IPS-18a (cell line): ENCODE results near the gene HNRNPR.
"Not testable (repeated sequence)": the region's sequence is repeated elsewhere in the genome, so short reads cannot be mapped to it uniquely, and the experiment has no call there.

Experiments used
- H3K27ac ChIP-seq: one replicate; pipeline ENCODE4 v1.5.1; 2013; ENCODE audit warnings: low read length
- H3K27me3 ChIP-seq: one replicate; pipeline ENCODE4 v1.6.1; 2013; ENCODE audit warnings: mild to moderate bottlenecking, low read length; ENCODE audit not compliant: control insufficient read depth, insufficient read depth
- H3K36me3 ChIP-seq: one replicate; pipeline ENCODE4 v1.6.1; 2013; ENCODE audit warnings: low read depth, low read length; ENCODE audit not compliant: control insufficient read depth
- H3K4me1 ChIP-seq: one replicate; pipeline ENCODE4 v1.6.1; 2013; ENCODE audit warnings: low read depth, low read length; ENCODE audit not compliant: control insufficient read depth
- H3K4me3 ChIP-seq: one replicate; pipeline ENCODE4 v1.5.1; 2013; ENCODE audit warnings: low read length
- H3K9ac ChIP-seq: one replicate; pipeline ENCODE4 v1.6.1; 2013; ENCODE audit warnings: mild to moderate bottlenecking, low read length, moderate library complexity
- H3K9me3 ChIP-seq: one replicate; pipeline ENCODE4 v1.6.1; 2013; ENCODE audit warnings: low read depth, low read length; ENCODE audit not compliant: control insufficient read depth

The HNRNPR gene

DNA sequence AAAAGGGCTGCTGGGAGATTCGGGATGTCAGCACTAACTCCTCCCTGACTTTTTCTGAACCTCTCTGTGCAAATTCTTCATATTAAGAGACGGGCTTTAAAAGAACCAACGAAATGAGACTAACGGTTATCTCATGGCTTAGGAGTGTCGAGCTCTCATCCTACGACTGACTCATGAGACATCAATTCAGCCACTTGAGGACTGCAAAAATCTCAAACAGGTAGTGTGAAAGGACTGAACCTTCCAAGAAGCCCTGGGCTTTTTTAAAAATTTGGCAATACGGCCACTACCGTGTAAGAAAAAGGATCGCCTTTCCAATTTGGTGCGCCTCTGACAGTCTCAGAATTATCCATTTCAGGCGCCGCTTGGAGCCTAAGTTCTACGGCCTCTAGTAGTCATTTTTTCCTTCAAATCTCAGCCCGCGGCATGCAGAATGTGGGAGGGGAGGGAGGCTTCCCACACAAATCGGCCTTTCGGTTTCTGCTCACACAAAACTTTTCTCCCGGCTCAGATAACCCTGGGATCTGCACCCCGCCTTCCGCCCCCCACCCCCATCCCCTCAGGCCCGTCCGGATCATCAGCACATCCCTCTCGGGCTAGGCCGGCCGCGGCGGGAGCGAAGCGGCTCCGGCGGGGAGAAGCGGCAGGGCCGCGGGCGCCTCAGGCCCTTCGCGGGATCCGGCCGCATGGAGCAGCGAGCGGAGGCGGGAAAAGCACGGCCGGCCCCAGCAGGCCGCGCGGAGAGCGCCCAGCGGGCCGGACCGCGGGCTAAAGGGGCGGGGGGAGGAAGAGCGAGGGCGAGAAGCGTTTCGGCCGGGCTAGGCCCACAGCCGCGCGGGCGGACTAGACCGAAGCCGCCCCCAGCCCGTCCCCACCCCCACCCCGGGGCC, 618 bp downstream of the HNRNPR start:
- Histone ChIP-seq H3K4me3 (peak overlapping the region; percentile 97), H3K27me3 (peaks cover 30% of the 10 kb centered on the region), H3K4me1 (peaks cover 27% of the 10 kb centered on the region), H3K27ac (peak overlapping the region; percentile 66), H3K36me3 (peaks cover 6% of the 10 kb centered on the region), H3K9ac (peak overlapping the region; percentile 97), H3K9me3 (no peaks in the 10 kb centered on the region)

DNA sequence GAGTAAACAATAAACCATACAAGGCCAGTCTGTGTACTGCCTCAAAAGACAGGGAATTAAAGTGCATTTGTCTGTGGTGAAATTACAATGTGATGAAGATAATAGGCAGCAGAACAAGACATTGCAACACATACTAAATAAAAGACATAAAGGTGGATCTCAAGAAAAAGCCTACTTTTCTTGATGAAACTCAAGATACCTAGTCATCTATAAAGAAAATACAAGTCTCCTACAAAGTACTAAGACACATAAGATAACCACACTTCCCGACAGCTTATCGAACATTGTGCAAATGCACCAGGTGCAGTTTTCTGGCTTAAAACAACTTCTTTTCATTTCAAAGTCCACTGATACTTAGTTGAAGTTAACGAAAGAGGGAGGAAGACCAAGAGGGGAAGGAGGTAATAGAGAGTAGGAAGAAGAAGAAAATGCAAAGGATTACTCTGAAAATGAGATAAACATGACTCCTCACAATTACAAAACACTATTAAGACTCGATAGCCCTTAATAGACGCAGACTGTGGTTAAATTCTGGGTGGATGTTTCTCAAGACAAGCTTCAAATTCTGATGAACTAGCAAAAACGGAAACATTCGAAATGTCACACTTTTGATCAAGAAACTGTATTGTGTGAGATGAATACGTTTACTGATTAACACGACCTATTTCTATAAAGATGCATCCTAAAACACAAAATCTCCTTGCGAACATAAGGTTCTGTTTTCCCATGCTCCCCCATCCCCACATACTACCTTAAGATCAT, 2.0 kb downstream of the HNRNPR start:
- no peaks in the 10 kb centered on the region for H3K9me3 ChIP-seq
- peak overlapping the region; percentile 97 for H3K9ac ChIP-seq
- H3K36me3 ChIP-seq: peaks cover 19% of the 10 kb centered on the region
- peak overlapping the region; percentile 97 for H3K4me3 ChIP-seq
- peaks cover 17% of the 10 kb centered on the region for H3K27me3 ChIP-seq
- H3K4me1 ChIP-seq: peaks cover 27% of the 10 kb centered on the region
- H3K27ac ChIP-seq: no peak overlapping the region

DNA sequence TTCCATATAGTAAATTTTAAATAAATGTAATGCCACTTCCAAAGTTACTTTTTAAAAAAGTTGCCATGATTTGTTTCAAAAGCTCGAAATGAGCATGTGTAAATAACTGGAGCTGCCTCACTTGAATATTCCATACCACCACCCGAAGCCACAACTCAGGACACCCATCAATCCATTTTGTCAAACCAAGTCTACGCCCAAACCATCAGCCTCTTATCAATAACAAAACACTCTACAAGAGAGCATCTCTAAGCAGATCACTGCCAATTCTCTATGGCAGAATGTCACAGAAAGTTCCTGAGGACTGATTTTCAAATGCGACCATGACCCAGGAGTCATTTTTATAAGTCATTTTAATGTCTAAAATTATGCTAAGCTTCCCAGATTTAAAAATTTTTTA, 4.5 kb downstream of the HNRNPR start:
- Histone ChIP-seq H3K4me3 (no peak overlapping the region), H3K4me1 (peaks cover 27% of the 10 kb centered on the region), H3K9ac (no peak overlapping the region), H3K27ac (no peak overlapping the region), H3K36me3 (peaks cover 34% of the 10 kb centered on the region), H3K9me3 (no peaks in the 10 kb centered on the region), H3K27me3 (no peaks in the 10 kb centered on the region)

DNA sequence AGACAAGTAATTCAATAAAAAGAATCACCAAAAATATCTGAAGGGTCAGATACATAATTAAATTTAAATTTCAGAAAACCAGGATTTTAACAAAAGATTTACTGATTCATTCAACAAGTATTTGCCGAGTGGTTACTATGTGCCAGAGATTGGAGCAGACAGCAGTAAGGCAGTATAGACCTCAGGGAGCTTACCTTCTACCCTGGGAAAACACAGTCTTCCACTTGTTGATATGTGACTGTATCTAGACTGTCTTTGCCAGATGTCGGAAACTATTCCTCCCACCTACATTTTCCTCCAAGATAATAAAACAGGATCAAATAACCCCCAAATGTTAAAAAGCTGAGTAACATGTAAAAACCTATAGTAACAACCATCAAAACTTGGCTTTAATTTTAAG, 6.2 kb downstream of the HNRNPR start:
- H3K36me3 ChIP-seq: peaks cover 51% of the 10 kb centered on the region
- H3K9me3 ChIP-seq: no peaks in the 10 kb centered on the region
- no peaks in the 10 kb centered on the region for H3K27me3 ChIP-seq
- no peak overlapping the region for H3K4me3 ChIP-seq
- H3K27ac ChIP-seq: no peak overlapping the region
- peaks cover 27% of the 10 kb centered on the region for H3K4me1 ChIP-seq
- H3K9ac ChIP-seq: no peak overlapping the region

DNA sequence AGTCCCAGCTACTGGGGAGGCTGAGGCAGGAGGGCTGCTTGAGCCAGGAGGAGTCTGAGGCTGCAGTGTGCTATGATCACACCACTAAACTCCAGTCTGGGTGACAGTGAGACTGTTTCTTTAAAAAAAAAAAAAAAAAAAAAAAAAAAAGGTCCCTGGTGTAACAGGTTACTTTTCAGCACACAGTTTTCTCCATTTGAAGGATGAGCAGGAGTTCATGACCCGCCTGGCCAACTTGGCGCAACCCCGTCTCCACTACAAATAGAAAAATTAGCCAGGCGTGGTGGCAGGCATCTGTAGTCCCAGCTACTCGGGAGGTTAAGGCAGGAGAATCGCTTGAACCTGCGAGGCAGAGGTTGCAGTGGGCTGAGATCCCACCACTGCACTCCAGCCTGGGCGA, 12.4 kb downstream of the HNRNPR start:
- Histone ChIP-seq H3K9ac (no peak overlapping the region), H3K9me3 (no peaks in the 10 kb centered on the region), H3K36me3 (peaks cover 81% of the 10 kb centered on the region), H3K27ac (no peak overlapping the region), H3K4me3 (no peak overlapping the region), H3K27me3 (no peaks in the 10 kb centered on the region), H3K4me1 (no peaks in the 10 kb centered on the region)

DNA sequence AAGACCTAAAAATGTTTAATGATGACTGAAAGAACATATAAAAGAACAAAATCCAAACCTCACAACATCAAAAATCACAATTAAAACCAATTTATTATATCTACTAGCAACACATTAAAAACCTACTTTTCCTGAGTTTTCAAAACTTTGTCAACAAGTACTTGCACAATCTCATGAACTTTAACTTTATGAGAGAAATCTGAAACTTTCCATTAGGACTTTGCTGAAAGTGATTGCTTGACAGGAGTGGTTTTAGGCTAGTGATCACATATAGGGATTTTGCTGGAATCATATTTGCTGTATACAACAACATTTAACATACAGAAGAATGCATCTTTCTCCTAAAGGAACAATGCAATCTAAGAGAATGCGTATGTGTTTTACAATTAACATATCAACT, 13.2 kb downstream of the HNRNPR start:
- Histone ChIP-seq H3K27ac (no peak overlapping the region), H3K9ac (no peak overlapping the region), H3K4me3 (no peak overlapping the region), H3K9me3 (no peaks in the 10 kb centered on the region), H3K4me1 (no peaks in the 10 kb centered on the region), H3K27me3 (no peaks in the 10 kb centered on the region), H3K36me3 (peaks cover 87% of the 10 kb centered on the region)

DNA sequence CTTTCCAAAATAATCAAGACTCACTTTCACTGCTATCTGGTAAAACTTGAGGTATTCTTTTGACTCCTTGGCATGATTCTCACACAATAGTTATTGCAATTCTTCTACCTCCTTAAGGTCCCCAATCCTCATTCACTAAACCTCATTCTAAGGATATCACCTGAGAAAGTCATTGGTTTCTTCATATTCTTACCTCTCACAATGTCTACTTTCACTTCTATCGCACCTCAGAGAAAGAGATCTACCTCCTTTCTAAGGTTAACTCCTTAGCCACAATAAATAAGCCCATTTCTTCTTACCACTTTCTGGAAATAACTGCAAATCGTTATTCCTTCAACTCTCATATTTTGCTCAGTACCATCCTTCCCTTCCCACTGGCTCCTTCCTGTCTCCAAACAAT, 18.7 kb downstream of the HNRNPR start:
- H3K27ac ChIP-seq: no peak overlapping the region
- H3K36me3 ChIP-seq: peaks cover 68% of the 10 kb centered on the region
- H3K9me3 ChIP-seq: no peaks in the 10 kb centered on the region
- H3K27me3 ChIP-seq: no peaks in the 10 kb centered on the region
- no peaks in the 10 kb centered on the region for H3K4me1 ChIP-seq
- no peak overlapping the region for H3K9ac ChIP-seq
- H3K4me3 ChIP-seq: no peak overlapping the region

DNA sequence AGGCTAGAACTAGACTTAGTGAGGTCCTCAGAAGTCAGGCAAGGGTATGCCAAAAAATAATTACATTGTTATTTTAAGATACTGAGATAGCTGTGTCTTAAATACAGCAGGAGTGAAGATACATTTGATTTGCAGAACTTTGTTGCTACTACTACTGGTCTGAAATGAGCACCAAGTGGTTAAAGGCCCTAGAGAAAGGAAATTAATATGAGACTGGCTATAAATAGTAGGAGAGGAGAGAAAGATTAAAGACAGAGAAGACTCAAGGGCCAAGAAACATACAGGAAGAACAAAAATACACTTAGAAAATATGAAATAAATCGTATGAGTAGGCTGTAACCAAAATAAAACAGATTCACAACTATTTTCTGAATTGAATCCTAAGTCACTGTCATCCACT, 21.3 kb downstream of the HNRNPR start:
- H3K4me1 ChIP-seq: no peaks in the 10 kb centered on the region
- no peaks in the 10 kb centered on the region for H3K27me3 ChIP-seq
- H3K4me3 ChIP-seq: no peak overlapping the region
- no peak overlapping the region for H3K27ac ChIP-seq
- H3K9me3 ChIP-seq: no peaks in the 10 kb centered on the region
- peaks cover 70% of the 10 kb centered on the region for H3K36me3 ChIP-seq
- H3K9ac ChIP-seq: no peak overlapping the region

DNA sequence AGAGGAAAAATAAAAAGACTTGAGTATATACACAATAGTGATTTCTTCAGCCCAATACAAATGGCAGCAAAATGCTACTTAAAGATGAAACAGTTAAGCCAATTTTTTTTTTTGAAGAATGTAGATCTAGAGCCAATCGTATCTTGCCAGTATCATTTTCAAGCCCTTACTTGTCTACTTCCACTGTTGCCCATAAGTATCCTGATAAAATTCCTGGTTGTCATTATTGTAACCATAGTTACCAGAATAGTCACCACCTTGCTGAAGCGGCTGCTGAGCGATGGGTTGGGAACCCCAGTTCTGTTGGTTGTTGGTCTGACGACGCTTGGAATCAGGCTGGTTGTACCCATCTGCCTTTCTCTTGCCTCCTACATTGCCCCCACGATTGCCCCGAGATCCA, 33.8 kb downstream of the HNRNPR start:
- H3K4me3 ChIP-seq, H3K9me3 ChIP-seq, H3K27me3 ChIP-seq, H3K9ac ChIP-seq, H3K27ac ChIP-seq: not testable (repeated sequence)
- H3K36me3 ChIP-seq: peaks cover 75% of the 10 kb centered on the region
- H3K4me1 ChIP-seq: peaks cover 15% of the 10 kb centered on the region

DNA sequence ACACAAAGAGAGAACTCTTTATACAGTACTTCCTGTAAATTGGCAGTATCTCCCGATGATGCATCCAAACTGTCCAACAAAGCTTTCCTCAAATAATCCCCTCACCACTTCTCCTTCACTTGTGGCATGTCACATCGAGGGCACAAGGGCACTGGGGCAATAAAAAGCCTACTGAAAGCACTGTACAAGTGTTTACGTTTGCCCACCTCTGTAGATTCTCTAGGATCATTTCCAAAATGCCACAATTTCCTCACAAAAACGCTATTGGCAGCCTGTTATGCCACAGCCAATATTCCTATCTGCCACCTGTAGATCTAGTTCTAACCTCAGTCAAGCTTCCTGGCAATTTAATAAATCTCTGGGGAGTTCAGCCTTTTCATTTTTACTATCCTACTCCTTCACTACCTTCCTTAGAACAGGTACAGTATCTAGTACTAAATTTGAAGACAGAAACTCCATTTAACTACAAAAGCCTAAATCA, 39.9 kb downstream of the HNRNPR start:
- peaks cover 5% of the 10 kb centered on the region for H3K4me1 ChIP-seq
- no peak overlapping the region for H3K27ac ChIP-seq
- no peak overlapping the region for H3K4me3 ChIP-seq
- H3K9me3 ChIP-seq: no peaks in the 10 kb centered on the region
- H3K27me3 ChIP-seq: no peaks in the 10 kb centered on the region
- peaks cover 44% of the 10 kb centered on the region for H3K36me3 ChIP-seq
- no peak overlapping the region for H3K9ac ChIP-seq

DNA sequence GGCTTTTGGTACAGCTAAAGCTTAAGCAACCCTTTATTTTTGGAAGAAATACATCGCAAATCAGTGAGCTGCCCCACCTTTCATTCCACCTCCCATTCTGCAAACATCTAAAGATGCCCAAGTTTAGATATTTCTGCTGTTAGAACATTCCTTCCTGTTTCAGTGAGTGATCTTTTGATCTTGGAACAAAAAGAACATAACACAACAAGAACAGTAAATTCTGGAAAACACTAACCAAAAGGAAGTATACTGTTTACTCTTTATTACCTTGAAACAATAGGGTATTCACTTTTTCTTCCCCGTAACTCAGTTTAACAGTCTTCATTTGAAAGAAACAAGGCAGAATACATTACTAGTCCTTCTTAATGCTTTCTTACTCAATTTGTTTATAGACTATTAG, 40.6 kb downstream of the HNRNPR start:
- H3K27me3 ChIP-seq: no peaks in the 10 kb centered on the region
- H3K36me3 ChIP-seq: peaks cover 42% of the 10 kb centered on the region
- no peaks in the 10 kb centered on the region for H3K9me3 ChIP-seq
- no peak overlapping the region for H3K9ac ChIP-seq
- no peaks in the 10 kb centered on the region for H3K4me1 ChIP-seq
- H3K4me3 ChIP-seq: no peak overlapping the region
- no peak overlapping the region for H3K27ac ChIP-seq
